K562 (cell line): Measurements from ENCODE around the gene CPT1A. TPM values are rescaled to one million over a fixed set of nuclear protein-coding genes. Genes with fewer than 3 reads are reported as not detected.

Source experiments
- ATAC-seq: fragments of 200-7000 bp; cut with Tn5 transposase; 3 replicates; pipeline ENCODE4 v1.9.1; 2020; ENCODE audit warnings: moderate library complexity
- BruUV-seq: library from RNA; stranded (reverse); fragments of 400-500 nt; replicated peaks from 2 replicates; lab custom pipeline; 2021; lab: Mats Ljungman, UMichigan
- CTCF ChIA-PET: fragments of 300-600 bp; formaldehyde crosslinking; extraction: SDS; loops from one replicate; lab custom pipeline; 2021; ENCODE audit warnings: low intra/inter-chr PET ratio; lab: Yijun Ruan, JAX
- POLR2A ChIA-PET: fragments of 300-600, 350-650 bp; sonication (Branson Sonifier 250); formaldehyde crosslinking; extraction: SDS; loops from one replicate; lab custom pipeline; 2021; ENCODE audit warnings: antibody characterized with exemption, inconsistent platforms; lab: Yijun Ruan, JAX
- DNase-seq, 4 experiments: peaks; one replicate each; pipeline versions ENCODE4 v3.0.0 to v3.0.0-alpha.2; 2011 to 2018; ENCODE audit warnings: low spot score in 3 of 4, mixed read lengths in 3 of 4; ENCODE audit errors: extremely low read depth in 1 of 4
- FAIRE-seq: peaks from 2 replicates; lab custom pipeline; 2011; peaks lifted over from hg19 to GRCh38; lab: Jason Lieb, UNC
- H2AFZ ChIP-seq: 2 replicates; pipeline ENCODE4 v1.6.0; 2011; ENCODE audit warnings: low read depth, low read length, control low read depth, inconsistent platforms
- H3K27ac ChIP-seq: fragments of 200-600 bp; 3 replicates; pipeline ENCODE4 v1.8.0; 2011; ENCODE audit warnings: low read depth, mild to moderate bottlenecking, control low read depth, inconsistent platforms, low read length, moderate library complexity, mixed read lengths; ENCODE audit errors: extremely low read depth
- H3K27me3 ChIP-seq, 2 experiments: fragments of 300-600 bp in 1 of 2; 2 replicates in 1 of 2; 3 replicates in 1 of 2; pipeline versions ENCODE4 v1.6.0 to v1.8.0; 2011; ENCODE audit warnings: inconsistent platforms in 2 of 2, low read length in 2 of 2, mild to moderate bottlenecking in 1 of 2, mixed read lengths in 1 of 2, moderate library complexity in 1 of 2; ENCODE audit not compliant: control insufficient read depth in 2 of 2, insufficient read depth in 2 of 2
- H3K36me3 ChIP-seq: fragments of 300-600 bp; 3 replicates; pipeline ENCODE4 v1.8.0; 2011; ENCODE audit warnings: mild to moderate bottlenecking, low read length, inconsistent platforms; ENCODE audit not compliant: control insufficient read depth, insufficient read depth
- H3K4me1 ChIP-seq, 2 experiments: fragments of 200-600 bp in 1 of 2; replicated peaks in 1 of 2; 2 replicates in 1 of 2; 3 replicates in 1 of 2; pipeline versions ENCODE4 v1.5.1 to v1.8.0; 2011; ENCODE audit warnings: inconsistent platforms in 2 of 2, low read length in 2 of 2, mild to moderate bottlenecking in 1 of 2, mixed read lengths in 1 of 2, moderate library complexity in 1 of 2; ENCODE audit not compliant: control insufficient read depth in 2 of 2, insufficient read depth in 2 of 2
- H3K4me2 ChIP-seq: 2 replicates; pipeline ENCODE4 v1.6.1; 2011; ENCODE audit warnings: low read length, control low read depth, inconsistent platforms, mixed read lengths; ENCODE audit not compliant: insufficient read depth
- H3K4me3 ChIP-seq: fragments of 200-600 bp; sonication (generic), shearing (Covaris generic); 2 replicates; pipeline ENCODE4 v1.5.1; 2016; ENCODE audit warnings: control low read depth, inconsistent platforms
- H3K79me2 ChIP-seq: fragments of 200-600 bp; 3 replicates; pipeline ENCODE4 v1.8.0; 2011; ENCODE audit warnings: low read length, inconsistent platforms; ENCODE audit not compliant: control insufficient read depth, insufficient read depth
- H3K9ac ChIP-seq, 2 experiments: 2 replicates each; pipeline versions ENCODE4 v1.6.0 to v1.6.1; 2011; ENCODE audit warnings: low read depth in 2 of 2, low read length in 2 of 2, control low read depth in 1 of 2, inconsistent platforms in 1 of 2, mild to moderate bottlenecking in 1 of 2, mixed read lengths in 1 of 2; ENCODE audit not compliant: insufficient read depth in 1 of 2
- H3K9me1 ChIP-seq: one replicate; pipeline ENCODE4 v1.6.0; 2011; ENCODE audit warnings: inconsistent platforms, mild to moderate bottlenecking, low read length, moderate library complexity; ENCODE audit not compliant: control insufficient read depth, insufficient read depth
- H3K9me3 ChIP-seq: replicated peaks from 2 replicates; pipeline ENCODE4 v1.5.1; 2011; ENCODE audit warnings: low read depth, low read length, inconsistent platforms; ENCODE audit not compliant: control insufficient read depth, insufficient read depth
- H4K20me1 ChIP-seq: replicated peaks from 2 replicates; pipeline ENCODE4 v1.6.1; 2011; ENCODE audit warnings: low read length, inconsistent platforms, mixed read lengths; ENCODE audit not compliant: control insufficient read depth, insufficient read depth
- CBX5 ChIP-seq: IDR thresholded peaks from 2 replicates; pipeline ENCODE4 v1.6.1; 2014; ENCODE audit warnings: low read depth, borderline replicate concordance
- E2F3 ChIP-seq: fragments of 250-450 bp; sonication (Bioruptor Pico); IDR thresholded peaks from 2 replicates; pipeline ENCODE4 v1.4.0; 2020; ENCODE audit warnings: mild to moderate bottlenecking
- E2F4 ChIP-seq: sonication (generic); formaldehyde crosslinking; IDR thresholded peaks from 2 replicates; pipeline ENCODE4 v1.8.0; 2022; ENCODE audit warnings: mild to moderate bottlenecking, low read depth, missing genetic modification reagents
- ETS2 ChIP-seq: IDR thresholded peaks from 2 replicates; pipeline ENCODE4 v1.6.1; 2016; ENCODE audit warnings: borderline replicate concordance, missing genetic modification characterization, mild to moderate bottlenecking, moderate library complexity, missing compliant biosample characterization; ENCODE audit not compliant: poor library complexity, severe bottlenecking
- KAT8 ChIP-seq: fragments of 450-650 bp; IDR thresholded peaks from 2 replicates; pipeline ENCODE4 v1.6.1; 2016; ENCODE audit warnings: low read depth, mild to moderate bottlenecking
- MEIS2 ChIP-seq: fragments of 450-650 bp; IDR thresholded peaks from 2 replicates; pipeline ENCODE4 v1.6.1; 2014; ENCODE audit warnings: mild to moderate bottlenecking; ENCODE audit not compliant: partially characterized antibody
- TAF15 ChIP-seq: fragments of 200-400 bp; formaldehyde crosslinking; IDR thresholded peaks from 2 replicates; pipeline ENCODE4 v1.6.1; 2017; ENCODE audit warnings: mild to moderate bottlenecking, low read depth, low read length, moderate library complexity
- TARDBP ChIP-seq: fragments of 450-650 bp; IDR thresholded peaks from 2 replicates; pipeline ENCODE4 v1.6.1; 2016
- TEAD4 ChIP-seq, 2 experiments: sonication (generic) in 1 of 2; formaldehyde crosslinking in 1 of 2; IDR thresholded peaks; 2 replicates each; pipeline versions ENCODE4 v1.6.1 to v1.8.0; 2012 to 2022; ENCODE audit warnings: borderline replicate concordance in 1 of 2, inconsistent platforms in 1 of 2, low read length in 1 of 2, mild to moderate bottlenecking in 1 of 2, missing genetic modification reagents in 1 of 2
- ZMIZ1 ChIP-seq, 2 experiments: fragments of 150-350 bp in 1 of 2; IDR thresholded peaks; 2 replicates each; pipeline ENCODE4 v1.6.1; 2012 to 2016; ENCODE audit warnings: low read depth in 2 of 2, low read length in 2 of 2, mild to moderate bottlenecking in 1 of 2, moderate library complexity in 1 of 2
- WGBS: fragments of 100-300 bp; shearing (Covaris generic); methylation state at CpG from one replicate; pipeline ENCODE4 v1.1.6; 2016; ENCODE audit warnings: low coverage, mixed read lengths; ENCODE audit not compliant: insufficient coverage; ENCODE audit errors: missing lambda C conversion rate; 5-methylcytosine and 5-hydroxymethylcytosine counted together
- in situ Hi-C: fragments of 300-500 bp; cut with MboI; formaldehyde crosslinking; loops from 4 replicates; pipeline ENCODE4 v1.15.0; 2018; ENCODE audit warnings: inconsistent platforms, mixed read lengths
- intact Hi-C: fragments of 100-400 bp; cut with micrococcal nuclease; formaldehyde crosslinking; loops from 2 replicates; pipeline ENCODE4 v1.14.2; 2022
- polyA plus RNA-seq, 8 experiments: library from polyadenylated mRNA; depleted of rRNA in 4 of 8; stranded (reverse) in 5 of 8; unstranded in 3 of 8; fragments of >200 nt; fragmentation: Nextera tagmentation in 2 of 8; fragmentation: Illumina TruSeq in 1 of 8; extraction: Ambion mirVana in 2 of 8; extraction: Trizol in 1 of 8; gene quantifications; 2 replicates each; pipeline versions ENCODE4 v1.2.1 to v1.2.3, GENCODE V29; 2011 to 2014; ENCODE audit warnings: inconsistent platforms in 1 of 8, missing spikeins in 1 of 8
- total RNA-seq, 7 experiments: library from RNA; depleted of rRNA in 6 of 7; stranded (reverse); fragments of >200 nt in 6 of 7; fragmentation: Illumina TruSeq in 2 of 7; extraction: Trizol in 2 of 7; gene quantifications; 2 replicates each; pipeline versions ENCODE4 v1.2.1 to v1.2.3, GENCODE V29; 2011 to 2021; ENCODE audit warnings: low replicate concordance in 1 of 7
- TF ChIP-seq, protein P1 (sequence below): fragments of 250-450 bp; sonication (Bioruptor Pico); IDR thresholded peaks from 2 replicates; pipeline ENCODE4 v1.8.0; 2022; ENCODE audit warnings: inconsistent platforms
- TF ChIP-seq, protein P2 (sequence below): IDR thresholded peaks from 2 replicates; pipeline ENCODE4 v1.6.1; 2011; ENCODE audit not compliant: insufficient read length; ENCODE audit errors: extremely low read depth
- TF ChIP-seq, protein P3 (sequence below): fragments of 250-450 bp; sonication (Bioruptor Pico); IDR thresholded peaks from 2 replicates; pipeline ENCODE4 v1.8.0; 2021; ENCODE audit warnings: borderline replicate concordance, mild to moderate bottlenecking, moderate library complexity; ENCODE audit not compliant: poor library complexity, severe bottlenecking

The CPT1A gene
- total and polyA plus RNA-seq, 9 of the 15 experiments (the other 6 are each of a cell fraction or from before 2014, with no cell fraction given): 2.6 to 29.1 (median 12.3) TPM

GRCh38 chr11:68819362-68819761 lies 22.4 kb downstream of the CPT1A start (continued):
- no peak for TF ChIP-seq TEAD4 (IDR thresholded peaks at IDR 0.05; ENCODE audit: low read length)
- no peak for TF ChIP-seq TEAD4 (CRISPR knock-in tag; IDR thresholded peaks at IDR 0.05; ENCODE audit: borderline replicate concordance)
- no peak for TF ChIP-seq ETS2 (tag)
- TF ChIP-seq MEIS2: no peak
- no peak for TF ChIP-seq TARDBP

GRCh38 chr11:68818181-68818580 lies 23.5 kb downstream of the CPT1A start:
- in situ Hi-C loops: no loop called here
- Histone ChIP-seq H3K4me2 (no peak overlapping the region), H3K4me1 (no peaks in the 10 kb centered on the region; a peak in 2 of 5 replicates), H3K36me3 (peaks cover 3% of the 10 kb centered on the region; the same call in 1 of the 3 replicates), H3K9ac (no peak overlapping the region), H3K27ac (no peak overlapping the region), H2AFZ (no peak overlapping the region), H4K20me1 (no peaks in the 10 kb centered on the region), H3K27me3 (no peaks in the 10 kb centered on the region), H3K9me3 (no peaks in the 10 kb centered on the region), H3K4me3 (no peak overlapping the region), H3K9me1 (peaks cover 3% of the 10 kb centered on the region), H3K79me2 (no peaks in the 10 kb centered on the region)
- CTCF ChIA-PET: no interaction called here
- no TSS peak for BruUV-seq
- DNase-seq (no peak), FAIRE-seq (no peak), ATAC-seq (no peak)
- 77% methylated on average over 7 of the region's 7 CpGs for WGBS
- POLR2A ChIA-PET: interaction anchor here (0.5 to 0.6 kb wide), 2 partner anchors 32 to 61 kb away, joined by 3 read pairs; no protein-coding TSS in a partner anchor
- intact Hi-C loops: no loop called here
- TF ChIP-seq KAT8 (no peak), E2F4 (no peak), ZMIZ1 (IDR thresholded peaks at IDR 0.05; ENCODE audit: low read depth in 2 of 2, low read length in 2 of 2) (no peak), E2F3 (no peak), CBX5 (no peak), TAF15 (no peak)
- TF ChIP-seq, protein P1, sequence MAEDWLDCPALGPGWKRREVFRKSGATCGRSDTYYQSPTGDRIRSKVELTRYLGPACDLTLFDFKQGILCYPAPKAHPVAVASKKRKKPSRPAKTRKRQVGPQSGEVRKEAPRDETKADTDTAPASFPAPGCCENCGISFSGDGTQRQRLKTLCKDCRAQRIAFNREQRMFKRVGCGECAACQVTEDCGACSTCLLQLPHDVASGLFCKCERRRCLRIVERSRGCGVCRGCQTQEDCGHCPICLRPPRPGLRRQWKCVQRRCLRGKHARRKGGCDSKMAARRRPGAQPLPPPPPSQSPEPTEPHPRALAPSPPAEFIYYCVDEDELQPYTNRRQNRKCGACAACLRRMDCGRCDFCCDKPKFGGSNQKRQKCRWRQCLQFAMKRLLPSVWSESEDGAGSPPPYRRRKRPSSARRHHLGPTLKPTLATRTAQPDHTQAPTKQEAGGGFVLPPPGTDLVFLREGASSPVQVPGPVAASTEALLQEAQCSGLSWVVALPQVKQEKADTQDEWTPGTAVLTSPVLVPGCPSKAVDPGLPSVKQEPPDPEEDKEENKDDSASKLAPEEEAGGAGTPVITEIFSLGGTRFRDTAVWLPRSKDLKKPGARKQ (CRISPR knock-in tag): no peak
- TF ChIP-seq, protein P2, sequence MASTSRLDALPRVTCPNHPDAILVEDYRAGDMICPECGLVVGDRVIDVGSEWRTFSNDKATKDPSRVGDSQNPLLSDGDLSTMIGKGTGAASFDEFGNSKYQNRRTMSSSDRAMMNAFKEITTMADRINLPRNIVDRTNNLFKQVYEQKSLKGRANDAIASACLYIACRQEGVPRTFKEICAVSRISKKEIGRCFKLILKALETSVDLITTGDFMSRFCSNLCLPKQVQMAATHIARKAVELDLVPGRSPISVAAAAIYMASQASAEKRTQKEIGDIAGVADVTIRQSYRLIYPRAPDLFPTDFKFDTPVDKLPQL: no peak
- TF ChIP-seq, protein P3, sequence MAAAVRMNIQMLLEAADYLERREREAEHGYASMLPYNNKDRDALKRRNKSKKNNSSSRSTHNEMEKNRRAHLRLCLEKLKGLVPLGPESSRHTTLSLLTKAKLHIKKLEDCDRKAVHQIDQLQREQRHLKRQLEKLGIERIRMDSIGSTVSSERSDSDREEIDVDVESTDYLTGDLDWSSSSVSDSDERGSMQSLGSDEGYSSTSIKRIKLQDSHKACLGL (CRISPR knock-in tag): no peak
